GM12892 (cell line): ENCODE measurements around the gene C5orf52.
A peak's percentile ranks its signal among the peaks of the same experiment; 100 is the strongest.
"Not testable (repeated sequence)": the region's sequence is repeated elsewhere in the genome, so short reads cannot be mapped to it uniquely, and the experiment has no call there.

ENCODE experiments used
- DNase-seq: peaks from one replicate; pipeline ENCODE4 v3.0.0; 2011; ENCODE audit not compliant: insufficient read length
- FAIRE-seq: peaks from 2 replicates; lab custom pipeline; 2011; peaks lifted over from hg19 to GRCh38; lab: Jason Lieb, UNC
- POLR2A ChIP-seq: IDR thresholded peaks from 2 replicates; pipeline ENCODE4 v1.6.1; 2011; ENCODE audit warnings: low read depth, low read length, control low read depth
- POLR2AphosphoS5 ChIP-seq: IDR thresholded peaks from 2 replicates; pipeline ENCODE4 v1.6.1; 2011; ENCODE audit warnings: low read depth, low read length, control low read depth
- TAF1 ChIP-seq: IDR thresholded peaks from 2 replicates; pipeline ENCODE4 v1.6.1; 2011; ENCODE audit warnings: low read depth, mild to moderate bottlenecking, control low read depth, low read length, borderline replicate concordance

C5orf52 gene

DNA sequence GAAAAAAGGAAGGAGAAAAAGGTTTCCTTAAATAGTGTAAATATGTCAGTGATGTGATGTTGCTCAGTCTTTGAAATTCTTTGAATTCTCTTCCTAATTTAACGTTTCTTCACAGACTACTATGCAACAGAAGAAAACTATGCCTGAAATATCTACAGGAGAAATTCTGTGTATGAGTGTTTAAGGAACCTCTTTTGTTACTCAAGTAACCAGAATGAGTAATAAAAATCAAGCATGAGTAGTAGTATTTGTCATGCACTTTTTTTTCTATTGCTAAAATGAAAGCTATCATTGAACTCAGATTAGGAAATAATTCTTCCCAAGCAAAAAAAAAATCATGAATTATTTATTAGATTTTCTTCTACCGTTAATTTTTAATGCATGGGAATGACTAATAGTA, 39.5 kb downstream of the C5orf52 start:
- TF ChIP-seq POLR2AphosphoS5 (no peak), TAF1 (no peak), POLR2A (no peak)
- FAIRE-seq = no peak

DNA sequence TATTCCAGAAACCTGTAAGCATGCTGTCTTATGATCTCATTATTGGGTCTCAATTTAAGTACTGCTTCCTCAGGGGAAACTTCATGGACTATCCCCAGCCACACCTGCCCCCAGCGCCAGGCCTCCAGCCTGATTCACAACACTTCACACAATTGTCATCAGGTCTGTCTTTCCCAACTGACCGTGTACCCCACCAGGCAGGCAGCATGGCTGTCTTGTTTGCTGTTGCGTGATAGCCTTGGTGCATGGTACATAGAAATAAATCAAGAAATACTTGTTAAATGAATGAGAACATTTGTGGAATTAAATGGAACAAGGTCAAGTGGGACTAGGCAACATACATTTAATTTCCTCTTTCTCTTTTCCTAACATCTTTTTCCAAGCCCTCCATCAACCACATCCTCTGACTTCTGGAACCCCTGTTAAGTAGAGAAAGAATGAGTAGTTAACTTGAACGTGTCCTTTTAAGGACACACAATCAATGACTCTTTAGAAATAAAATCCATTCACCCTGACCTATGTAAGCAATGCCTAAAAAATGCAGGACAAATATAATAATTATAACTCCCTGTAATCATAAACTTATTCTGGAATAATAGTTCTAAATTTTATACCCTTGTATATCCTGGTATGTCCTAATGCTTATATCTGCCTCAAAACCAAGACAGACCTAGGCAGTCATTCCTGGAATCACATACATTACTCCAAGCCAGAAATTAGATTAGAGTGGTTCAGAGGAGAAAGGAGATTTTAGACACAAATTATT, 42.7 kb downstream of the C5orf52 start:
- no peak for TF ChIP-seq POLR2A
- no peak for TF ChIP-seq POLR2AphosphoS5
- no peak for TF ChIP-seq TAF1
- no peak for DNase-seq
- no peak for FAIRE-seq

More for the DNA sequence above, 39.5 kb downstream of the C5orf52 start:
- DNase-seq = no peak

DNA sequence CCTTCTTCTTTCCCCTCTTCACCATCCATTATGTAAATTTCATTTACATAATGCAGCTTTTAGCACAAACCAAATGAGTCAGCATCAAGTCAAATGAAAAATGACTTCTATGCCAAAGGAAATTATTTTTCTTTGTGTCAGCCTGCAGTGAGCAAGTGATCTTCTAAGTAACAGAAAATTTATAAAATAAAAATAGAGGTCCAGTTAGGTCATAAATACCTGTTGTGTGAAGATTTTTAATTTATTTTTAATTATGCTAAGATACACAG, 43.2 kb downstream of the C5orf52 start:
- DNase-seq (no peak), FAIRE-seq (no peak)
- TF ChIP-seq POLR2A (no peak), POLR2AphosphoS5 (no peak), TAF1 (no peak)

DNA sequence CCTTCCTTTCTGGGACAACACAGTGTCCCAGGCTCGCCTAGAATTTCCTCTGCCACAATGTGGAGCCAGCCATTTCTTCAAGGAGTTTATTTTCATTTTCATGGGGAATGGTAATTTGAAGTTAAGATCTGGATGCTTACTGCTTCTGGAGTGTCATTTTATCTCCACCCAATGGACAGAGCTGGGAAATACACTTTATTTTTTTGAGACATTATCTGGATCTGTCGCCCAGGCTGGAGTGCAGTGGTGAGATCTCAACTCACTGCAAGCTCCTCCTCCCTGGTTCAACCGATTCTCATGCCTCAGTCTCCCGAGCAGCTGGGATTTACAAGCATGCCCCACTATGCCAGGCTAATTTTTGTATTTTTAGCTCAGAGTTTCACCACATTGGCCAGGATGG, 47.2 kb downstream of the C5orf52 start:
- TF ChIP-seq POLR2A = no peak
- TF ChIP-seq POLR2AphosphoS5 = no peak
- no peak for TF ChIP-seq TAF1
- FAIRE-seq (peak; percentile 82), DNase-seq (no peak)

DNA sequence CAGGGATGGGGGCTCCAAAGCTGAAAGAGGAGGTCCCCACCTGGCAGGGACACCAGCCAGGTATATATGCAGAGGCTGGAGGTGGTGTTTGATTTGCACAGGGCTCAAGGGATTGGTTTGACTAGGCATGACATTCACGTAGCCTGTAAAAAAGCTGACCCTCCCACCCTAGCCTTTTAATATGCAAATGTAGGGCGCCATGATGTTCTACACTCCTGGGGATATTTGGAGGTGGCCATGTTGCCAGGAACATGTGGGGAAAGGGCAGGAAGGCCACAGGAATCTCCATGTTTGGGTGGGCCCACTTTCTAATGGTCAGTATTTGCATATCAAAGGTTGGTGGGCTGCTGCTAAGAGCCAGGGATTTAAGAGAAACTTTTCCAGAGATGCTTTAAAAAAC, 47.9 kb downstream of the C5orf52 start:
- DNase-seq = no peak
- no peak for FAIRE-seq
- TF ChIP-seq POLR2A = no peak
- no peak for TF ChIP-seq POLR2AphosphoS5
- TF ChIP-seq TAF1 = no peak

DNA sequence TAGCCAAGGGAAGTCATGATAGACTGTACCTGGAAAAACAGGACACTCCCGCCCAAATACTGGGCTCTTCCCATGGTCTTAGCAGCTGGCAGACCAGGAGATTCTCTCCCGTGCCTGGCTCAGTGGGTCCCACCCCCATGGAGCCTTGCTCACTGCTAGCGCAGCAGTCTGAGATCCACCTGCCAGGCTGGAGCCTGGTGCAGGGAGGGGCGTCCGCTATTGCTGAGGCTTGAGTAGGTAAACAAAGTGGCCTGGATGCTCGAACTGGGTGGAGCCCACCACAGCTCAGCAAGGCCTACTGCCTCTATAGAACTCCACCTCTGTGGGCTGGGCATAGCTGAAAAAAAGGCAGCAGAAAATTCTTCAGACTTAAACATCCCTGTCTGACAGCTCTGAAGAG, 49.8 kb downstream of the C5orf52 start:
- FAIRE-seq (no peak), DNase-seq (no peak)
- TF ChIP-seq POLR2AphosphoS5 (no peak), POLR2A (no peak), TAF1 (no peak)

DNA sequence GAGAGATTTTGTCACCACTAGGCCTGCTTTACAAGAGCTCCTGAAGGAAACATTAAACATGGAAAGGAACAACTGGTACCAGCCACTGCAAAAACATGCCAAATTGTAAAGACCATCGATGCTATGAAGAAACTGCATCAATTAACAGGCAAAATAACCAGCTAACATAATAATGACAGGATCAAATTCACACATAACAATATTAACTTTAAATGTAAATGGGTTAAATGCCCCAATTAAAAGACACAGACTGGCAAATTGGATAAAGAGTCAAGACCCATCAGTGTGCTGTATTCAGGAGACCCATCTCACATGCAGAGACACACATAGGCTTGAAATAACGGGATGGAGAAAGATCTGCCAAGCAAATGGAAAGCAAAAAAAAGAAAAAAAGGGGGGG, 51.6 kb downstream of the C5orf52 start:
- not testable (repeated sequence) for FAIRE-seq, DNase-seq

DNA sequence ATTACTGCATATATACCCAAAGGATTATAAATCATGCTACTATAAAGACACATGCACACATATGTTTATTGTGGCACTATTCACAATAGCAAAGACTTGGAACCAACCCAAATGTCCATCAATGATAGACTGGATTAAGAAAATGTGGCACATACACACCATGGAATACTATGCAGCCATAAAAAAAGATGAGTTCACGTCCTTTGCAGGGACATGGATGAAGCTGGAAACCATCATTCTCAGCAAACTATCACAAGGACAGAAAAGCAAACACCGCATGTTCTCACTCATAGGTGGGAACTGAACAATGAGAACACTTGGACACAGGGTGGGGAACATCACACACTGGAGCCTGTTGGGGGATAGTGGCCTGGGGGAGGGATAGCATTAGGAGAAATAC, 55.3 kb downstream of the C5orf52 start:
- DNase-seq, FAIRE-seq: not testable (repeated sequence)

DNA sequence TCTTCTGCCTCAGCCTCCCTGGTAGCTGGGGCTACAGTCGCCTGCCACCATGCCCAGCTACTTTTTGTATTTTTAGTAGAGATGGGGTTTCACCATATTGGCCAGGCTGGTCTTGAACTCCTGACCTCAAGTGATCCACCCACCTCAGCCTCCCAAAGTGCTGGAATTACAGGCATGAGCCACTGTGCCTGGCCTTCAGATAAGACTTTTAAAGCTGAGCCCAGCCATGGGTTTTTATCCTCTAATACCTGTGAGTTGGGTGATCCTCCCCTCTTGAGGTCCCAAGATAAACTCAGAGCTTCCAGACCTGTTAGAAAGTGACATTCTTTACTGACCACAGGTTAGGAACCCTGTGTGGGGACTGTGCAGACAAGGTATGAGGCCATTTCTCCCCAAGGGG, 56.5 kb downstream of the C5orf52 start:
- not testable (repeated sequence) for FAIRE-seq, DNase-seq
